HG03521 (cell line): ENCODE measurements around the gene FCGR1A.
"Not testable (repeated sequence)": the region's sequence is repeated elsewhere in the genome, so short reads cannot be mapped to it uniquely, and the experiment has no call there.

ENCODE experiments used
- ATAC-seq: cut with Tn5 transposase; IDR thresholded peaks from one replicate; pipeline ENCODE4 v1.9.1; 2021; ENCODE audit warnings: mild to moderate bottlenecking, moderate library complexity; ENCODE audit not compliant: unreplicated experiment

The FCGR1A gene

DNA sequence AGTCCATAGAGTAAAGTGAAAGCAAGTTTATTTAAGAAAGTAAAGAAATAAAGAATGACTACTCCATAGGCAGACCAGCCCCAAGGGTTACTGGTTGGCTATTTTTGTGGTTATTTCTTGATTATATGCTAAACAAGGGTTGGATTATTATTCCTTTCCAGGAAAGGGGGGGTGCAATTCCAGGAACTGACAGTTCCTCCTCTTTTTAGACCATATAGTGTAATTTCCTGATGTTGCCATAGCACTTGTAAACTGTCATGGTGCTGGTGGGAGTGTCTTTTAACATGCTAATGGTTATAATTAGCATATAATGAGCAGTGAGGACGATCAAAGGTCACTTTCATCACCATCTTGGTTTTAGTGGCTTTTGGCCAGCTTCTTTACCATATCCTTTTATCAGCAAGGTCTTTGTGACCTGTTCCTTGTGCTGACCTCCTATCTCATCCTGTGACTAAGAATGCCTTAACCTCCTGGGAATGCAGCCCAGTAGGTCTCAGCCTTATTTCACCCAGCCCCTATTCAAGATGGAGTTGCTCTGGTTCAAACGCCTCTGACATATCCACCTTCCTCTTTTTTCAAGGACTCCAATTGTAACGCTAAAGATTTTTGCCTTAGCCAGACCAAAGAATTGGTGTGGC lies 6.9 kb upstream of the FCGR1A start:
- not testable (repeated sequence) for ATAC-seq

DNA sequence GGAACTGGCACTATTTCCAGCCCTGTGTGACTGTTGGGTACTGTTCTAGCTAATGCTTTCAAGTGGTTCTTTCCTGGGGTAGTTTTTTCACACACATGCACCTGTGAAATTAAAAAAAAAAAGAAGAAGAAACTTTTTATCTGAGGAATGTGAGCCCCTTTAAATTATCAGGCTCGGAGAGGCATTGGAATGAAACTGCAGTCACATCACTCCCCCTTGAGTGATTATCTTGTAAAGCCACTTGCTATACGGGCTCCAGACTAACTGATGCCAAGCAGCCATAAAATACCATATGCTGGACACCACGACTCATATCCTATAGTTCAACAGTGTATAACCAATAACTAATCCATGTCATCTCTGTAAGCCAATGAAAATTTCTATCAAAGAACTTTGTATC lies 5.4 kb upstream of the FCGR1A start:
- not testable (repeated sequence) for ATAC-seq

DNA sequence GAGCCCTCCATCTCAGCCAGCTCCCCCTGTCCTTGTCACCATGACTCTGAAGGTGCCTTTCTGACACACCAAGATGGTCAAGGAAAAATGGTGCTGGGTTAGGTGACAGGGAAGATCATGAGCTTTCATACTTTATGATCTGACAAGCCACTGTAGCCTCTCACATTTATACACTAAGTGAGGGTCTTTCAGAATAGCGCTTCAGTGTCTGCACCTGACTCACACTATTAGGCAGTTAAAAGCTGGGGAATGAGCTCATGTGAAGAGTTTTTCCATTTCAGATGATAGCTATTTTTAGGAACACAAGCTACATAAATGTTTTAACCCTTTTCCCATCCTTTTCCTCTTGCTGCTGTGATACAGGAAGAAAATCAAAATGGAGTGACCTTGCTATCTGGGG lies 4.2 kb upstream of the FCGR1A start:
- not testable (repeated sequence) for ATAC-seq

DNA sequence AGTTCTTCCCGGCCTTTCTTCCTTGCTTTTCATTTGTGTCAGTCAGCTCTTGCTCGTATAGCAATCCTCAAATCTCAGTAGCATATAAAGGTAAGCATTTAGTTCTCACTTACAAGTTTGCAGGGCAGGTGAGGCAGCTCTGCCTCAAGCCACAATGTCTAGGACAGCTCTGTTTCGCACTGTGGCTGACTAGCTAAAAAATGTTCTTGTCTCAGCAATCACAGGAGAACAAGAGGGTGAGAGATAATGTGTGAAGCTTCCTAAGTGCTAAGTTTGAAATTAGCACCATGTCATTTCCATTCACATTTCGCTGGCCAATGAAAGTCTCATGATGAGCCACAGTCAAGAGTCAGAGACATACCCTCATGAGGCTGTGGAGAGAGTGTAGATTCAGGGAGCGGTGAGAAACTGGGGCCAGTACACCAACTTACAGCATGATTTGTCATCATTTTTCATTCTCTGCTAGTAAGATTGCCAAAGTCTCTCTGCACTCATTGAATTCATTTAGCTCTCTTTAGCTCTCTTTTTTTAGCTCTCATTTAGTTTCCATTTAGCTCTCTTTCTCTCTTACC lies 995 bp upstream of the FCGR1A start:
- ATAC-seq, result not testable (repeated sequence)

DNA sequence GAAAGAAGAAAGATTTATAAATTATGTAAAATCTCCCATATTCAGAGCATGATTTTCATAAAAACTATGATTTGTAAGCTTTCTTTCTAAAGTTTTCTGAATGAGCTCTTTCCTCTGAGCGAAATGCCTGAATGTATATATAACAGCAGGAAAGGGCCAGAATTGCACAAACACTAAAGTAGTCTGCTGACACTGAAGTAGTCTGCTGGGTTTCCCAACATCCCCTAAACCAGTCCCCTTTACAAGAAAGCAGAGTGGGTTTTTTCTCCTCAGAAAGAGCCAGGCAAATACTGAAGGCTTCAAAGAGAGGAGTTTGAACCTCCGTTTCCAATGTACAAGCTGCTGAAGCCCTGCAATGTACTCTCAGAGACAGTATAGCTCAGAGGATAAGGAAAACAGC lies 795 bp downstream of the FCGR1A start:
- ATAC-seq, result not testable (repeated sequence)

DNA sequence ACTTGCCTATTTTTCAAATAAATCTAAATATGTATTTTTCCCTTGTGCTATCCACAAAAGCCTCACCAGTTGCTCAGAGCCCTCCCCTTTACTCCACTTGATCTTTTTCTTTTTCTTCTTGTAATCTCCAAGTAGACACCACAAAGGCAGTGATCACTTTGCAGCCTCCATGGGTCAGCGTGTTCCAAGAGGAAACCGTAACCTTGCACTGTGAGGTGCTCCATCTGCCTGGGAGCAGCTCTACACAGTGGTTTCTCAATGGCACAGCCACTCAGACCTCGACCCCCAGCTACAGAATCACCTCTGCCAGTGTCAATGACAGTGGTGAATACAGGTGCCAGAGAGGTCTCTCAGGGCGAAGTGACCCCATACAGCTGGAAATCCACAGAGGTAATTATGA lies 1.4 kb downstream of the FCGR1A start:
- not testable (repeated sequence) for ATAC-seq

DNA sequence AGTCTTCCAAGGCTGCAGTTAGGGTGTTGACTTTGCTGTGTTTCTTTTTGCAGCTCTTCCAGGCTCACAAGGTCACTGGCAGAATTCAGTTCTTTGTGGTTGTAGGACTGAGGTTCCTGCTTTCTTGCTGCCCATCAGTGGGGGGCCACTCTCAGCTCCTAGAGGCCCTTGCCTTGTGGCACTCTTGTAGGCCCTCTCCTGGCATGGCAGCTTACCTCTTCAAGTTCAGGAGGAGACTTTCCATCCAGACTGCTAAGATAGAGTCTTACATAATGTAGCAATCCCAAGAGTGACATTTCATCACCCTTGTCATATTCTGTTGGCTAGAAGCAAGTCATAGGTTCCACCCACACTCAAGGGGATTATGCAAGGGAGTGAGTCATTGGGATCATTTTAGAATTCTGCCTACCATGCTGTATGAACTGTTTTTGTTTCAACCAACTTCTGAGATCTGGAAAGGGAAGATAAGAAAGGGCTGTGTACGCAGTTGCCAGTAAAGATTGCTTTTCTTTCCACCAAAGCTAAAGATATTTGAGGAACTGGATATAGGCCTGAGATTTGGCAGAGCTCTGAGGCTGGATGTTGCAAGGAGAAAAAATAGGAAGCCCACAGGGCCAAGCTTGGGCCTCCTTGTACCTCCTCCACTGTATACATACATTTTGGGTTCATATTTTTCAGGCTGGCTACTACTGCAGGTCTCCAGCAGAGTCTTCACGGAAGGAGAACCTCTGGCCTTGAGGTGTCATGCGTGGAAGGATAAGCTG lies 5.4 kb downstream of the FCGR1A start:
- not testable (repeated sequence) for ATAC-seq

DNA sequence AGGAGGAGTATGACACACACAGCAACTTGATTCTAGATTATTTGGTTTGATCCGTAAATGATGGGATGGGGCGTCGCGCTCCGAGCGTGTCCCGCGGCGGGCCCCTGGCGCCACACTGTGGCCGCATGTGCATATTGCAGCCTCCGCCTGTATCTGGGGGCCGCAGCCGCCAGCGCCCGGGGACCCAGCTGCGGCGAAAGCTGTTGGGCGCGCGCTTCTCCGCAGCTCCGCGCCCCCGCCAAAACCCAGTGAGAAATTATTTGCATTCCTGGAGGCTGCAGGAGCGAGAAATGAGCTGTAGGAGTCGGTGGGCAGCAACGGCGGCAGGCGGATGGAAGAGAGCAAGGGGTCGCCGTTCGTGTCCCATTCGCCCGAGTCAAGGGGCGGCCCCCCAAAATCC lies 10.0 kb downstream of the FCGR1A start:
- ATAC-seq, result peak; percentile 68

DNA sequence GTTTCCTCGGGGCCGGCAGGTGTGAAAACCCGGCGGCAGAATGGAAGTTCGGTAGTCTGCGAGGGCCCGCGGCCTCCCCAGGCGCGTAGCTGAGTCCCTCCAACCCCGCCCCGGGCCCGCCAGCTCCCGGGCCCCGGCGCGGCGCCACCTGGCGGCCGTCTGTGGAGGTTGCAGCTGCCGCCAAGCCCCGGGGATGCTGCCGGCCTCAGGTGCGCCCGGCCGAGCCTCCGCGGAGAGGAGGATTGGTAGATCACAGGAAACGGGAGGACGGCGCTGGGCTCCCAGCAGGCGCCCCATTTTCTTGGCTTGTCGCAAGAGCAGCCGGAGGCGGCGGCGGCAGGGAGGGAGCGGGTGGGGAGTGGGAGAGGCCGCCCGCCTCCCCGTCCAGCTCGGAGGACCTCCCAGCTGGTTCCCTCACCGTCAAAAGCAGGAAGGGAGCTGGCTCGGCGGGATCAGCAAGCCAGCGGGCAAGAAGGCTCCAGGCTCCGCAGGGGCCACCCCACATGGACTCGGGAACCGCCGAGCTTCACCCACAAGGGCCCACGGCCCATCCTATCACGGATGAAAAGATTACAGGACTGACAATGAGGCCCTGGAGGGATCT lies 10.5 kb downstream of the FCGR1A start:
- ATAC-seq, result peak; percentile 94

DNA sequence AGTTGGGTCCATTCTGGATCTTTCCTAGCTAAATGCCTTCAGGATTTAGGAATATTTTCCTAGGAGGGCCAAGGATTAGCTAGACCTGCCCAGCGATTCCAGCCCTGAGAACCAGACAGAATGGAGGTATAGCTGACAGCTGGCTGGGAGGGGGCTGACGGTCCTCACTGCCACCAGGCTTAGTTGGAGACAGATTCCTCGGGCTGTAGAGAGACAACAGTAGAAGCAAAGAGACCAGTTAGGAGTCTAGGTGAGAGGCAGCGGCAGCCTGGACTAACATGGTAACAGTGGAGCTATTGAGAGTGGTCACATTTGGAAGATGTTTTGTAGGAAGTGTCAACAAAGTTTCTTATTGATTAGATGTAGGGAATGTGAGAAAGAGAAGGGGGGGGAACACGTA lies 11.4 kb downstream of the FCGR1A start:
- not testable (repeated sequence) for ATAC-seq

DNA sequence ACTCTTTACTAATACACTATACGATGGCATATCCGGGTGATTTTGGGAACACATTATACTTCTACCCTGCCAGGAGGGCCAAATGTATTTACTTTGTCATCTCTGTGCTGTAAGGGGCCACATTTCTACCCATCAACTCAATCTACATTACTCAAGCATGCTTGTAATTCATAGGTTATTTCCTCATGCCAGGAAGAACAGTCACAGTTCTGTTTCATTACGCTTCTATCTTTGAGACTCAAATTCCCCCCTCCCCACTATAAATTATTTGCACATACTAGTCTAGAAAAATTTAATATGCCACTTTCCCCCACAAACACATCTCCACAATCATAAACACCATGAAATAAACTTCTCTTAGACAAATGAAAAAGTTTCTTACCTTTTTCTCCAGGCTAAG lies 19.1 kb downstream of the FCGR1A start:
- ATAC-seq, result not testable (repeated sequence)

DNA sequence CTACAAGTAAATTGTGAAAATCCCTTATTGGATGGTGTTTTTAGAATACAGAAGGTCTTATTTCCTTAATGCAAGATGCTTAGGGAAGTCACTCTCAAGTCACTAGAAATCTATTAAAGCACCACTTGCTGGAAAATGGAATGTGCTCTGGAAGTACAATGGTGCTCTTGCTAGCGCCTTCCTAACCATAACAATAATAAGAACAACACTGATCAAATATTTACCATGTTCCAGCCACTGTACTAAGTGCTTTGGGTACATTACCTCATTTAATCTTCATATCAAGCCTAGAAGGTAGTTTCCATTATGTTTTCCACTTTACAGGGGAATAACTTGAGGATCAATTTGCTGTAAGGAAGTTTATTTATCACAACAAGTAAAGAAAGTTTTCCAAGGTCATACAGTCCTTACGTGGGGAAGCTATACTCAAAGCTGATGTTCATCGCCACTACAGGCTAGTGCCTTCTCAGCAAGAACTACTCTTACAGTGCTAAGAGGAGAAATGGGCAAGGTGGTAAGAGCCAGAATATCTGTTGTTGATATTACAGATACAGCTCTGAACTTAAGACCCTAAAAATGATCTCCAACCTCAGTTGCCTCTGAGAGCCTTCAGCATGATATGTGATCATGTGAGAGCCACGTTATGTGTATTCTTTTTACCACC lies 22.1 kb downstream of the FCGR1A start:
- ATAC-seq, result not testable (repeated sequence)

DNA sequence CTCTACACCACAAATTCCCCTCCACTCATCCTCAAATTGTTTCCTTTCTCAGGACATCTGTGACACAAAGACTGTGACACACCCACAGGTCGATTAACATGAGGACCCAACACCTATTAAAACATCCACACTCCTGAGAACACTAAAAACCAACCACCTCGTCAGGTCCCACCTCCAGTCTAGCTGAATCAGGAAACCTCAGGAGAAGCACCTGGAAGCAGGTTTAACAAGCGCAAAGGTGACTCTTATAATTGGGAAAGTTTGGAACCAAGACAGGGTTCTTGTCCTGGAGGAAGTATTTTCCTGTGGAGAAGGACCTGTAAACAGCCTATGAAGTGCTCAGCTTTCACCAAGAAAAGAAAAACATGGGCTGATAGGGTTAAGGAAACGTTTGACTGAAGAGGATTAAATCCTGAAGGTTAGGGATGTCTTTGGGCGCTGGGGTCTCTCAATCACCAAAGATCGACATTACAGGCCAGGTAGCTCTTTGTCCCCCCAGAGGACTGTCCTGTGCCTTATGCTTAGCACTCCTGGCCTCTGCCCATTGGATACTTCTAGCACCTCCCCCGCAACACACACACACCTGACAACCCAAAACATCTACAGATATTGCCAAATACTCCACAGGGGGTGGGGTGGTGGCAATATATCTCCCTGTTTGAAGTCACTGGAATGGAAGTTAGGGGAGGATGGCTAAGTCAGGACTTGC lies 28.4 kb downstream of the FCGR1A start:
- ATAC-seq, result not testable (repeated sequence)

DNA sequence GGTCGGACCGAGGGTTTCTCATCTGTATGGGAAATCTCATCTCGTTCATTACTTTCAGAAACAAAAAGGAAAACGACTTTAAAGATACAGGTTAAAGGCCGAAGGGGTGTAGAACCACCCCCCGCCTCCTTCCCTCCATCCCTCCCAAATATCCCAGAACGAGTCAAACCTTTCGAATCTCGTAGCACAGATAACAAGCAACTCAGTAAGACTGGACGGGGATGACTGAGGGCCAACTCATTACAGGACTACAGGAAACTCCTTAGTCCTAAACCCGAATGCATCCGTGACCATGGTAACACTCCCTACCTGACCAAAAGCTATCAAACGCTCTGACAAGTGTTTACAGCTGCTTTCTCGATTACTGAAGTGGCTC lies 29.0 kb downstream of the FCGR1A start:
- peak; percentile 17 for ATAC-seq

DNA sequence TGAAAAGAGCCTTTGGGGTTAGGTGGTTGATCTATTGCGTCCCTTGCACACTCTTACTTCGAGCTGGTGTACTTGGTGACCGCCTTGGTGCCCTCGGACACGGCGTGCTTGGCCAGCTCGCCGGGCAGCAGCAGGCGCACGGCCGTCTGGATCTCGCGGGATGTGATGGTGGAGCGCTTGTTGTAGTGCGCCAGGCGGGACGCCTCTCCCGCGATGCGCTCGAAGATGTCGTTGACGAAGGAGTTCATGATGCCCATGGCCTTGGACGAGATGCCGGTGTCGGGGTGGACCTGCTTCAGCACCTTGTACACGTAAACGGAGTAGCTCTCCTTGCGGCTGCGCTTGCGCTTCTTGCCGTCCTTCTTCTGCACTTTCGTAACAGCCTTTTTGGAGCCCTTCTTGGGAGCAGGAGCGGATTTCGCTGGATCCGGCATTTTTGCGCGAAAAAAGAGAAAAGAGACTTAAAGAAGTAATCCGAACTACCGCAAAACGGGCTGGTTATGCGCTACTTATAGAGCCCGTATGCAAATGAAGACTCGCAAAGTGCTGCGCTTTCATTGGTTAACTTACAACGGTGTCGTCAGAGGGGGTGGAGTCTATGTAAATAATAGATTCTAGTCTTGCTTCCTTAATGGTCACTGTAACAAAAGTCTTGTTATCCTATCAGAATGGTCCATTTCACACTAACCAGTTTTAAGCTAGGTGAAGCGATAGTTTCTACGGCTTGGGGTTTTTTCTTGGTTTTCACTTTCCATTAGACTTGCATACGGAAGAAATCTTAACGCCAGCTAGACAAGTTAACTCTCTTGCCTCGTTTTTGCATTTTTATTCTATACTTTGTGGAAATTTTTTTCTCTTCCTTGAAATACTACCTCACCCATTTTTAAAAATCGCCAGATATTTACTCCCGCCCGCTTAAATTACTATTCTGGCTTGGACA lies 29.7 kb downstream of the FCGR1A start:
- ATAC-seq, result peak; percentile 74

DNA sequence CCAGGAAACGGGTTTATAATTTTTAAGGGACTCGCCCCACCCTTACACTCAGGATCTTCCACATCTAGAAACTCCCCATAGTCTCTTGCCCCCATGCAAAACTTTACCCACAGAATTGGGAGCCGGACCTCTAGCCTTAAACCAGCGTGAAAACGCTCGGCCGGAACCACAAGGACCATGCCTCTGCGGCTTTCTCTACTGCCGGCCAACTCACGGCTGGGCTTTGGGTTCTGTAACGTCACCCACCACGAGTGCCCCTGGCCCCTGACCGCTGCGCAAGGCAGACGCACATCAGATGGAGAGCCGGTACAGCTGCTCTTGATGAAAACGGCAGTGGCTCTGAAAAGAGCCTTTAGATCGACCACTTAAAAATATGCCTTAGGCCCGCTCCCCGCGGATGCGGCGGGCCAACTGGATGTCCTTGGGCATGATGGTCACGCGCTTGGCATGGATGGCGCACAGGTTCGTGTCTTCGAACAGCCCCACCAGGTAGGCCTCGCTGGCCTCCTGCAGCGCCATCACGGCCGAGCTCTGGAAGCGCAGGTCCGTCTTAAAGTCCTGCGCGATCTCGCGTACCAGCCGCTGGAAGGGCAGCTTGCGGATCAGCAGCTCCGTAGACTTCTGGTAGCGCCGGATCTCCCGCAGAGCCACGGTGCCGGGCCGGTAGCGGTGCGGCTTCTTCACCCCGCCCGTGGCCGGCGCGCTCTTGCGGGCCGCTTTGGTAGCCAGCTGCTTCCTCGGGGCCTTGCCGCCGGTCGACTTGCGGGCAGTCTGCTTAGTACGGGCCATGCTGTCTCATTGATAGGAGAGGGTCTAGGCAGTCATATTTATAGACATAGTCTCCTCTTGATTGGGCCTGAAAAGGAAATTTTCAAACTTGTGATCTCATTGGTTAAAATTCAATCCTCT lies 30.7 kb downstream of the FCGR1A start:
- peak; percentile 35 for ATAC-seq

DNA sequence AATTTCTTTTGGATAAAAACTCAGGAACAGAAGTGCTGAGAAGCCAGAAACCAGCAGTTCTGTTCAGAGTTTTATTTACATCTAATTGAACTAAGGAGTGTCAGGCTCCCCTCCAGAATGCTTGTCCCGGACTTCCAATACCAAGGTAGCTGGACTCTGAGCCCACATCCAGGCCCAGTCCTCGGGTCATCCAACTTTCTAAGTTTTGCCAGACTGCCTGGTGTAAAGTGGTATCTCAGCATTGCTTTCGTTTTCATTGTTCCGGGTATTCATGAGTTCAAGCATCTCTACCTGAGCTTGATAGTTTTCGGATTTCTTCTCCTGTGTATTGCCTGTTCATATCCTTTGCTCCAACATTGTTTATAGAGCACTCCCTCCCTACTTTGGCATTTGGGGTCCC lies 37.9 kb downstream of the FCGR1A start:
- not testable (repeated sequence) for ATAC-seq

DNA sequence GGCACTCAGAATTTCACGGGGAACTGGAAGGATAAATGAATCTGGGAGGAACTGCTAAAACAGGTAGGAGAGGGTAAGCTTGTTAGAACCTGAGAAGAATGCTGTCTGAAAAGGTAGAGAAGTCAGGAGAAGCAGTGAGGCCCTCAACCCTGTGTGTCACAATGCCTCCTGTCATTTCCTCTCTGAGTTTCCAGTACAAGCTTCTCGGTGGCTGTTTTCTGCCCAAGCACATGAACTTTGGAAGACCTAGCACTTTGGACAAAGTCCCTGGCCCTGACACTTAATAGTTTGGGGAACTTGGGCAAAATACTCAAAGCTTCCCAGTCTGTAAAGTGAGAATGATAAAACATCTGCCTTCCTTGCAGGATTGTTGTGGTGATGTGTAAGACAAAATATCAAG lies 44.1 kb downstream of the FCGR1A start:
- ATAC-seq, result not testable (repeated sequence)
